Raji (cell line): Measurements from ENCODE around the gene KHDC1.

ENCODE experiments used
- POLR2A ChIP-seq: IDR thresholded peaks from 2 replicates; pipeline ENCODE4 v1.6.1; 2011; ENCODE audit warnings: low read depth, low read length, control low read depth; ENCODE audit not compliant: insufficient read depth

KHDC1 gene

DNA sequence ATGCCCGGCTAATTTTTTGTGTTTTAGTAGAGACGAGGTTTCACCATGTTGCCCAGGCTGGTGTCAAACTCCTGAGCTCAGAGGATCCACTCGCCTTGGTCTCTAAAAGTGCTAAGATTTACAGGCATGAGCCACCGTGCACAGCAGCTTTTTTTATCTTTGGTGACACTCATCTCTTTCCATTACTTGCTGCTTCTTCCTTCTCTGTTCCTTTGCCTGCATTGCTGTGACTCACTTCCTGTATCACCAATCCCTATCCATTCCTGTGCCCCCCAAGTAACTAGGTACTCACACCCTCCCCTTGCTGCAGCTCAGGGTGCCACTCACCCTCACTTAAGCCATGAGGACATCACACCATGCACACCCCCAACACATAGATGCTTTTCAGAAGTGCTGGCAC, 62.3 kb downstream of the KHDC1 start:
- TF ChIP-seq POLR2A, result no peak

GRCh38 chr6:73200247-73200646, 62.7 kb downstream of the KHDC1 start:
- no peak for TF ChIP-seq POLR2A

DNA sequence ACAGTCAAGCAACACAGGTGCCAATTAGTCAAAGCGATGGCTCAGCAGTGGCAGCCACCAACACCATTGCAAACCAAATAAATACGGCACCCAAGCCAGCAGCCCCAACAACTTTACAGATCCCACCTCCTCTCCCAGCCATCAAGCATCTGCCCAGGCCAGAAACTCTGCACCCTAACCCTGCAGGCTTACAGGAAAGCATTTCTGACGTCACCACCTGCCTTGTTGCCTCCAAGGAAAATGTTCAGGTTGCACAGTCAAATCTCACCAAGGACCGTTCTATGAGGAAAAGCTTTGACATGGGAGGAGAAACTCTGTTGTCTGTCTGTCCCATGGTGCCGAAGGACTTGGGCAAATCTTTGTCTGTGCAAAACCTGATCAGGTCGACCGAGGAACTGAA, 68.3 kb downstream of the KHDC1 start:
- TF ChIP-seq POLR2A, result no peak
